Body of pancreas (tissue), 4 donors: Measurements from ENCODE around the gene RAB40C. TPM values are rescaled to one million over a fixed set of nuclear protein-coding genes. Genes with fewer than 3 reads are reported as not detected.

Experiments used
- ATAC-seq: fragments of 150-250 bp; one replicate; pipeline ENCODE4 v1.9.1; 2016
- DNase-seq, 4 donors: peaks; one replicate each; pipeline ENCODE4 v3.0.0-alpha.2; 2019
- H3K27ac ChIP-seq, 4 donors: fragments of 200-600 bp; sonication (generic); 1 replicate in 3 of 4; 2 replicates in 1 of 4; pipeline versions ENCODE4 v1.5.1 to v1.6.1; 2016 to 2019; ENCODE audit warnings: mild to moderate bottlenecking in 1 of 4, mixed read lengths in 1 of 4, moderate library complexity in 1 of 4
- H3K27me3 ChIP-seq, 2 donors: fragments of 200-600 bp; sonication (generic); one replicate each; pipeline ENCODE4 v1.6.0; 2016; ENCODE audit warnings: mild to moderate bottlenecking in 1 of 2
- H3K36me3 ChIP-seq, 2 donors: fragments of 200-600 bp; sonication (generic); replicated peaks in 1 of 2; 2 replicates each; pipeline ENCODE4 v1.5.1; 2016; ENCODE audit warnings: low read depth in 2 of 2; ENCODE audit not compliant: insufficient read depth in 1 of 2
- H3K4me1 ChIP-seq: fragments of 200-600 bp; sonication (generic); one replicate; pipeline ENCODE4 v1.6.0; 2016
- H3K4me3 ChIP-seq, 2 donors: fragments of 200-600 bp; sonication (generic); 1 replicate in 1 of 2; 2 replicates in 1 of 2; pipeline ENCODE4 v1.5.1; 2016 to 2019
- H3K9me3 ChIP-seq, 3 donors: fragments of 200-600 bp; sonication (generic); 1 replicate in 2 of 3; 2 replicates in 1 of 3; pipeline ENCODE4 v1.5.1; 2016
- POLR2A ChIP-seq, 3 donors: fragments of 450-650 bp; IDR thresholded peaks; one replicate each; pipeline ENCODE4 v1.6.1; 2016; ENCODE audit warnings: antibody characterized with exemption in 3 of 3, mild to moderate bottlenecking in 2 of 3
- WGBS, 2 donors: methylation state at CpG; one replicate each; pipeline ENCODE4 v1.1.5; 2017; 5-methylcytosine and 5-hydroxymethylcytosine counted together
- intact Hi-C: fragments of 100-400 bp; cut with DNase I; formaldehyde crosslinking; loops from one replicate; pipeline ENCODE4 v1.15.1; 2023
- total RNA-seq, 2 donors: library from RNA; depleted of rRNA; stranded (reverse); fragments of >200 nt; gene quantifications; one replicate each; pipeline ENCODE4 v1.1.0, GENCODE V29; 2016
- TF ChIP-seq, protein P1 (sequence below), 7 experiments: fragments of 450-650 bp in 4 of 7; fragments of 200-600 bp in 3 of 7; sonication (generic) in 3 of 7; IDR thresholded peaks; one replicate each; pipeline ENCODE4 v1.5.1; 2016 to 2019; ENCODE audit warnings: antibody characterized with exemption in 7 of 7

The RAB40C gene
- total RNA-seq, 2 donors from 2014 or later: 37.2 to 41.0 TPM

DNA sequence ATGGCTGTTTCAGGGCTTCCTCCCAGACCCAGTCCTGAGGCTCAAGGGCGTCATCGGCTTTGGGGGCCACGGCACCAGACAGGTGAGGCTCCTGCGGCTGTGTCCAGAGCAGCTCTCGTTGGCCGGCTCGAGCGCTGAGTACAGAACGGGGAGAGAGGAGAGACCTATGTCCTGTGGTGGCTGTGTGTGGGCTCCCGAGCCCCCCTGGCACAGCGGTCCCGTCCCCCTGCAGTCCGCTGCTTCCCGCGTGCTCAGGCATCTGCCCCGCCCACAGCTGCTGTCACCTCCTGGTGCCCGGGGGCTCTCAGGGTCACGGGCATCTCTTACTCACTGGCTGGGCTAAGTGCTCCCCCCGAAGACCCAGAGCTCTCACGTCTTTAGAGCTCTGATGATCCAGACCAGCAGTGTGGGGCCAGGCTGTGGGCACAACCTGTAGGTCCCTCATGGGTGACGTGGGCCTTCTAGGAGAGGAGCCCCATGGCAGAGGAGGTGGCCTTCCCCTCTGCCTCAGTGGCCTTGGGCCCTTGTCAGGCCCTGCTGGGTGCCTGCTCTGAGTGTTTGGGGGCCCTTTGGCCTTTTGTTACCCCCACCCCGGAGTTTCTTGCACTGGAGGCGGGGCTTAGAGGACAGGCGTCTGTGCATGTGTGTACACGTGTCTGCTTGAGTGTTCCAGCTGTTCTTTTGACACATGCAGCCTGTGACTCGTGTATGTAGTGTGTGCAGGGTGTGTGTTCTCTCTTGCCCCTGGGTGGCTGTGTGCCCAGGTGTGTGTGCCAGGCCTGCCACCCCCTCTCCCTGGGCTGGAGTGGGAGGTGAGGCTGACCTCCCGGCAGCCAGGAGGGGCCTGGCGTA is 62.8 kb downstream of the RAB40C start:
- no peaks in the 10 kb centered on the region for H3K27me3 ChIP-seq
- no peaks in the 10 kb centered on the region for H3K9me3 ChIP-seq
- no peak overlapping the region for H3K4me3 ChIP-seq
- H3K4me1 ChIP-seq: peaks cover 28% of the 10 kb centered on the region
- no peak for ATAC-seq
- TF ChIP-seq, protein P1, sequence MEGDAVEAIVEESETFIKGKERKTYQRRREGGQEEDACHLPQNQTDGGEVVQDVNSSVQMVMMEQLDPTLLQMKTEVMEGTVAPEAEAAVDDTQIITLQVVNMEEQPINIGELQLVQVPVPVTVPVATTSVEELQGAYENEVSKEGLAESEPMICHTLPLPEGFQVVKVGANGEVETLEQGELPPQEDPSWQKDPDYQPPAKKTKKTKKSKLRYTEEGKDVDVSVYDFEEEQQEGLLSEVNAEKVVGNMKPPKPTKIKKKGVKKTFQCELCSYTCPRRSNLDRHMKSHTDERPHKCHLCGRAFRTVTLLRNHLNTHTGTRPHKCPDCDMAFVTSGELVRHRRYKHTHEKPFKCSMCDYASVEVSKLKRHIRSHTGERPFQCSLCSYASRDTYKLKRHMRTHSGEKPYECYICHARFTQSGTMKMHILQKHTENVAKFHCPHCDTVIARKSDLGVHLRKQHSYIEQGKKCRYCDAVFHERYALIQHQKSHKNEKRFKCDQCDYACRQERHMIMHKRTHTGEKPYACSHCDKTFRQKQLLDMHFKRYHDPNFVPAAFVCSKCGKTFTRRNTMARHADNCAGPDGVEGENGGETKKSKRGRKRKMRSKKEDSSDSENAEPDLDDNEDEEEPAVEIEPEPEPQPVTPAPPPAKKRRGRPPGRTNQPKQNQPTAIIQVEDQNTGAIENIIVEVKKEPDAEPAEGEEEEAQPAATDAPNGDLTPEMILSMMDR (IDR thresholded peaks at IDR 0.05): no peak
- no peak for TF ChIP-seq POLR2A (IDR thresholded peaks at IDR 0.05)
- 88 to 89% methylated on average over 14 to 25 of the region's 28 CpGs for WGBS, 2 donors
- no peak overlapping the region for H3K27ac ChIP-seq
- intact Hi-C loops: no loop called here
- H3K36me3 ChIP-seq: no peaks in the 10 kb centered on the region
- DNase-seq: no peak

DNA sequence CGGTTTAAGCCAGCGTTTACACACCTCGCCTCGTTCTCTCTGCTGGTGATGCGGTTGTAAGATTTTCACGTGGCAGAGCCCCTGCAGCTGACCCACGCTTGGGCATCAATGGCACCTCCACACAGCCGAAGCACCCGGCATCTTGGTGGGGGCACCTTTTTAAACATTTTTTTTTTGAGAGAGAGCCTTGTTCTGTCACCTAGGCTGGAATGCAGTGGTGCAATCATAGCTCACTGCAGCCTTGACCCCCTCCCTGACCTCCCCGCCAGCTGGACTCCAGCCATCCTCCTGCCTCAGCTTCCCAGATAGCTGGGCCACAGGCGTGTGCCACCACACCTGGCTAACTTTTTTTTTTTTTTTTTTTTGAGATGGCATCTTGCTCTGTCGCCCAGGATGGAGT is 64.2 kb downstream of the RAB40C start:
- Histone ChIP-seq H3K36me3 (no peaks in the 10 kb centered on the region), H3K4me1 (peaks cover 14% of the 10 kb centered on the region), H3K9me3 (no peaks in the 10 kb centered on the region), H3K27ac (no peak overlapping the region), H3K27me3 (no peaks in the 10 kb centered on the region), H3K4me3 (no peak overlapping the region)
- WGBS, 2 donors: 86 to 92% methylated on average over 12 of the region's 12 CpGs
- TF ChIP-seq, protein P1 (IDR thresholded peaks at IDR 0.05): no peak
- no peak for ATAC-seq
- intact Hi-C loops: no loop called here
- DNase-seq: no peak

DNA sequence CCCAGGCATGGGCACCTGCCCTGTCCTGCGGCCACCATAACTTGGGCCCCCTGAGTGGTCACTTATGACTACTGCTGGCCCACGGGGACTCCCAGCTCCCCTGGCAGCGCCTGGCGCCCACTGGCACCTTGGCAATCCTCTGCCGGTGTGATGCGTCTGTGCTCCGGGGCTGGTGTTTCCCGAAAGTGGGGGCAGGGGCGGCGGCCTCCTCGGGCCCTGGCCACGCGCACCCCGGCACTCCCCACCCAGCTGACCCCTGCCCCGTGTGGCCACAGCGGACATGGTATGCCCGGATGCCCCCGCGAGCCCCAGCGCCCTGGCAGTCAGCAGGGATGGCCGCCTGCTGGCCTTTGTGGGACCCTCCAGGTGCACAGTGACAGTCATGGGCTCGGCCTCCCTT is 67.6 kb downstream of the RAB40C start:
- TF ChIP-seq, protein P1 (IDR thresholded peaks at IDR 0.05): no peak
- TF ChIP-seq POLR2A (IDR thresholded peaks at IDR 0.05): no peak
- Histone ChIP-seq H3K4me3 (no peak overlapping the region), H3K4me1 (peaks cover 19% of the 10 kb centered on the region), H3K9me3 (no peaks in the 10 kb centered on the region), H3K36me3 (no peaks in the 10 kb centered on the region), H3K27ac (no peak overlapping the region), H3K27me3 (no peaks in the 10 kb centered on the region)
- WGBS, 2 donors: 96% methylated on average over 18 of the region's 22 CpGs; no CpG with 5 or more reads in 1 of the 2 donors
- ATAC-seq: no peak
- intact Hi-C loops: no loop called here
- no peak for DNase-seq

DNA sequence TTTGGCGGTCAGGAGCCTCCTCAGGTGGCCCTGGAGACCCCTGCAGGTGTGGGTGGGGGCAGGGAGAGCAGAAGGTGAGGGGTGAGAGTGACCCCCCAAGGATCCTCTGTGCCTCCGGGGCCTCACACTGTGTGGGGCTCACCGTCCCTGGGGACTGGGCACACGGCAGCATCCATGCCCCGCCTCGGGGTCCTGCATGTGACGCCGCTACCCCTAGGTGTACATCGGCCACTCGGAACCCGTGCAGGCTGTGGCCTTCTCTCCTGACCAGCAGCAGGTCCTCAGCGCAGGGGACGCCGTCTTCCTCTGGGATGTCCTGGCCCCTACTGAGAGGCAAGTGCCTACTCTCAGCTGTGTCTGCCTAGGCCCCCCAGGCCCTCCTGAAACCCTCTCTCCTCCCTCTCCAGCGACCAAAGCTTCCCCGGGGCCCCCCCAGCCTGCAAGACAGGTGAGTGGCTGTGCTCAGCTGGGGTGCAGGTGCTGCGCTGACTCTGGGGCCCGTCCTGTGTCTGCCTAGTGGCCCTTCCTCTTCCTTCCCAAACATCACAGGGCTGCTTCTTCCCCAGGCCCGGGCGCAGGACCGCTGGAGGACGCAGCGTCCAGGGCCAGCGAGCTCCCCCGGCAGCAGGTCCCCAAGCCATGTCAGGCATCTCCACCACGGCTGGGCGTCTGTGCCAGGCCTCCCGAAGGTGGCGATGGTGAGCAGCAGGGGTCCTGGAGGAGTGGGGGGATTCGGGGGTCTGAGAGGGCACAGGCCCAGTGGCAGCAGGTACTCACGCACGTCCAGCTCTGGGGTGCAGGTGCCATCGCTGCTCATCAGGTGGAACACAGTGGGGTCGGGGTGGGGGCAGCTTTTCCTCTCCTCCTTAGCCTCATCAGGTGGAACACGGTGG is 69.1 kb downstream of the RAB40C start:
- Histone ChIP-seq H3K36me3 (no peaks in the 10 kb centered on the region), H3K27me3 (no peaks in the 10 kb centered on the region), H3K27ac (no peak overlapping the region), H3K4me3 (no peak overlapping the region), H3K9me3 (no peaks in the 10 kb centered on the region), H3K4me1 (peaks cover 19% of the 10 kb centered on the region)
- DNase-seq (no peak), ATAC-seq (no peak)
- intact Hi-C loops: no loop called here
- 92 to 94% methylated on average over 14 to 26 of the region's 35 CpGs for WGBS, 2 donors
- TF ChIP-seq, protein P1 (IDR thresholded peaks at IDR 0.05): no peak
- no peak for TF ChIP-seq POLR2A (IDR thresholded peaks at IDR 0.05)
